AG09309 (cell line): ENCODE results near the gene SMC1B.
"Not testable (repeated sequence)": the region's sequence is repeated elsewhere in the genome, so short reads cannot be mapped to it uniquely, and the experiment has no call there.

Experiments used
- DNase-seq: peaks from one replicate; pipeline ENCODE4 v3.0.0-alpha.2; 2010; ENCODE audit warnings: low read depth
- H3K4me3 ChIP-seq: 2 replicates; pipeline ENCODE4 v1.5.1; 2011; ENCODE audit warnings: mild to moderate bottlenecking, low read depth, low read length, moderate library complexity; ENCODE audit not compliant: control insufficient read depth
- CTCF ChIP-seq: IDR thresholded peaks from 2 replicates; pipeline ENCODE4 v1.5.1; 2011; ENCODE audit warnings: mild to moderate bottlenecking, low read depth, low read length, inconsistent platforms; ENCODE audit not compliant: insufficient read depth, control insufficient read depth; ENCODE audit errors: missing control alignments

Gene SMC1B

DNA sequence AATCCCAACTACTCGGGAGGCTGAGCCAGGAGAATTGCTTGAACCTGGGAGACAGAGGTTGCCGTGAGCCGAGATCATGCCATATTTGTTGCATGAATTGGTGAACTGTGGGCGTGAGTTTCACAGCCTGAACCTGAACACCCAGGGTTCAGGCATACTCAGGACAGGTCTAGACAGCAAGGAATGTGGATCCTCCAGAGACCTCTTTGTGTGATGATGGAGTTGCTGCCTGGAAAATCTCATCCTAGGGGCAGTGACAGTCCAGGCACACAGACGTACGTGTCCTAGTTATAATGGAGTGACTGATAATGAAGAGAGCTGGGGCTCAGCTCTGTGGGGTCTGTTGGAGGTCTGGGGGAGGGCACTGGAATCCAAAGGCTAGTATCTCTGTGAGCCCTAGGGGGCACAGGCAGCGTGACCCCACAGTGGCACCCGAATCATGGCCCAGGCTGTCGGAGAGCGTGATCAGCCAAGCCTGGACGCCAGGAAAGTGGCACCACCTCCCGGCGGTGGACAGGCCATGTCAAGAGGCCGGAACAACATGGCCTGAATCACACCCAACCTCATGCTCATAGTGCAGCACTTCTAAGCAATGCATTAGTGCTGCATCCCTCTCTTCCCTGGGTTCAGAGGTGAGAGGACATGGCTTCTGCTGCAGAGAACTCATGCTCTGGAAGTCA, 31.8 kb upstream of the SMC1B start:
- no peak overlapping the region for H3K4me3 ChIP-seq
- no peak for DNase-seq
- TF ChIP-seq CTCF, result no peak

DNA sequence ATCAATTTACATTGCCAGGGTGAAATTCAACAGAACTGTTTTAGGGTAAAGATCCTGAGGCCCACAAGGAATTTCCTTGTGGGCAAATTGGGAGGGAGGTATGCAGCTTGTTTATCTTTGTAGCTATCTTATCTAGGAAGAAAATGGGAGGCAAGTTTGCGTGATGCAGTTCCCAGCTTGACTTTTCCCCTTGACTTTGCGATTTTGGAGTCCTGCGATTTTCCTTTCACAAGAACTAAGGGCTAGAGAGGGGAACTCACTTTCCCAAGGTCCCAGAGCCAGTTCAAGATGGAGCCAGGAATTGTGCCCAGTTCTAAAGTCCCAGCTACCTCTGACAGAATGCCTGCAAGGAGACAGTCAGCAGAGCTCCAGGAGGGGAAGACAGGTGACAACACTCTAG, 30.8 kb upstream of the SMC1B start:
- H3K4me3 ChIP-seq, result no peak overlapping the region
- no peak for TF ChIP-seq CTCF
- no peak for DNase-seq

DNA sequence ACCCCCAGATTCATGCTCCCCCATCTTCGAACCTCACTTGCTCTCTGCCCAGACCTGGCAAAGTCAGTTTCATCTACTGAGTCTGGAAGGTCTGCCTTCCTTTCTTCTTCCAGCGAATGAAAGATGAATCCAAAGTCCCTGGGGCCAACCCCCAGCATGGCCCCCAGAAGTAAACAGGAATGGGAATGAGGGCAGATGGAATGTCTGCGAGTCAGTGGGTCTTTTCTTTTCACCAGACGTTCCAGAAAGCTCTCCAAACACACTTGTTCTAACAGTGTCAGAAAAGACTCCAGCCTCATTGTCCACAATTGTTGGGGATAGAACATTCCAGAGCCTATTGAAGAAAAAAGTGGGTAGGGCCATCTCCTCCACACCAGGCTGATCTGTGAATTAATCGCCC, 28.7 kb upstream of the SMC1B start:
- no peak for DNase-seq
- H3K4me3 ChIP-seq, result no peak overlapping the region
- TF ChIP-seq CTCF, result no peak

DNA sequence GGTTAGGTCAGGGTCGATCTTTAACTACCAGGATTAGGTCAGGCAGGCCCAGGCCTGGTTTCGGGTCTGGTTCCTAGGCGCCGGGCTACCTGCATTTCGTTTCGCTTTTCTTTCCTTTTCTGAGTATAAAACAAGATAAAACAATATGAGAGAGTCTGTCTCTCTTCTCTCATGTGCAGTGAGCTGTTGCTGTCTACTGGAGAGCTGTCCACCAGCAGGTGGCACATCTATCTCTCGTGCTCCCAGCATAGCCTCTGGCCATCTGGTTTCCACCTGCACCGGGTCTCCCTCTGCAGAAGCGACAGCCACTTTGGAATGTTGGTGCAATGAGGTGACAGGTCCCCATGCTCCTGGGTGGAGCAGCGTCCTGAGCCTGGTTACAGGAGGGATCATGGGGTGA, 27.7 kb upstream of the SMC1B start:
- no peak overlapping the region for H3K4me3 ChIP-seq
- DNase-seq, result no peak
- TF ChIP-seq CTCF, result peak; percentile 88

DNA sequence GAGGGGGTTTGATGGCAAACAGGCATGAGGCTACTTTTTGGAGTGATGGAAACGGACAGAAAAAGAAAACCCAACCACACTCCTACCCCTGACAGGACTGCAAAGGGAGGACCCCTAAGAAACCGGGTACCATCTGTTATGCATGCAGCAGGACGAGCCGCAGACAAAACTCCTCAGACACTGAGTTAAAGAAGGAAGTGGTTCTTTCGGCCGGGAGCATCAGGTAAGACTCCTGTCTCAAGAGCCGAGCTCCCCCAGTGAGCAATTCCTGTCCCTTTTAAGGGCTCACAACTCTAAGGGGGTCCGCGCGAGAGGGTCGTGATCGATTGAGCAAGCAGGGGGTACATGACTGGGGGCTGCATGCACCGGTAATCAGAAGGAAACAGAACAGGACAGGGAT, 27.3 kb upstream of the SMC1B start:
- DNase-seq, H3K4me3 ChIP-seq: not testable (repeated sequence)

DNA sequence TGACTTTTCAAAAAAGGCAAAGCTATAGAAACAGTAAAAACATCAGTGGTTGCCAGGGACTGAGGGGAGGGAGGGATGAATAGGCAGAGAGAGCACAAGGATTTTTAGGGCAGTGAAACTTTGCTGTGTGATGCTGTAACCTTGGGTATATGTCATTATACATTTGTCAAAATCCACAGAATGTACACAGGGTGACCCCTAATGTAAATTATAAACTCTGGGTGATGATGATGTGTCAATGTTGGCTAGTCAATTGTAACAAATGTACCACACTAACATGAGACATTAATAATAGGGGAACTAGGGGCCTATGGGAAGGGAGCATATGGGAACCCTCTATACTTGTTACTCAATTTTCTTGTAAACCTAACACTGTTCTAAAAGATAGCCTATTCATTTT, 24.9 kb upstream of the SMC1B start:
- no peak overlapping the region for H3K4me3 ChIP-seq
- DNase-seq, result no peak
- no peak for TF ChIP-seq CTCF

GRCh38 chr22:45436871-45437517, 23.6 kb upstream of the SMC1B start:
- DNase-seq, H3K4me3 ChIP-seq: not testable (repeated sequence)

DNA sequence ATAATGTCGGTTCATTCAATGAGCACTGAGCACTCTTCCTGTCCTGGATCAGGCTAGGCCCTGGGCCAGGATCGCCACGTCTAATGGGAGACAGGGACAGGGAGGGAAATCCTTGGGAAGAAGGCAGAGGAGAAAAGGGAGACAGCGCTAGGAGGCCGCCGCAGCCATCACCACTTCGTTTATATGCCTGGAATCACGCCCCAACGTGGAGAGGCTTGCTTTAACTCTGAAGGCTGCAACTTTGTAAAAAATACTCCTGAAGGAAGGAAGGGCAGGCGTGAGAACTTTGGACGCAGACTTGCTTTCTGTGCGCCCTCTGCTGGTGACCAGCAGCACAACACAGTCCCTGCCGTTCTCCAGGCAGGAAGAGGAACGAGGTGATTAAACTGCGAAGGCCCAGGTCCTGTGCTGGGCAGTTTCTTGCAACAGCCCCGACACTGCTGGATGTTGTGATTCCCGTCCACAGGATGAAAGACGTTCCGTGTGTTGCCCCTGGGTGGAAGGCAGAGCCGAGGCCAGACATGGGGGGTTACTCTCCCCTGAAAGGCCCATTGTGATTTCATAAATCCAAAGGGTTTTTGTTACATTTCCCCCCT, 22.2 kb upstream of the SMC1B start:
- peak; percentile 73 for DNase-seq
- TF ChIP-seq CTCF, result peak; percentile 94

More for the DNA sequence above, 22.2 kb upstream of the SMC1B start:
- H3K4me3 ChIP-seq, result no peak overlapping the region
